GM19025 (cell line): ENCODE measurements around the gene NFIB.

Experiments used
- ATAC-seq: cut with Tn5 transposase; IDR thresholded peaks from one replicate; pipeline ENCODE4 v1.9.1; 2021; ENCODE audit warnings: mild to moderate bottlenecking, low read depth, moderate library complexity; ENCODE audit not compliant: unreplicated experiment

Gene NFIB

DNA sequence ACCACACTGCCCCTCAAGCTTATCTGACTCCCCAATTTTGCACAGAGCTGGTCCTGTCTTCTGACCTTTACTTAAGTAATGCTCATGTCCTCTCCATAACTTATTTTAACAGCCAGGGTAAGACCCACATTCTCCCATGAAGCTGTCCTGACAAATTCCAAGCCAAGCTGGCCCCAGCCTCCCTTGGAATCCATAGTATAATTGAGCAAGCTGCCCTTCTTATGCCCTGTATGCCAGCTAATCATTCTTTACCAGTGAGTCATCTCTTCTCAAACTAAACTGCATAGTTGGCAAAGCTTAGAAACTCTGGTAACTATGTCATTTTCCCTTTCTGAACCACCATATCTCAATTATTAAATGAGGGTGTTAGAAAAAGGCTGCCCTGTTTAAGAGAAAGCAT, 92.4 kb downstream of the NFIB start:
- ATAC-seq, result no peak

DNA sequence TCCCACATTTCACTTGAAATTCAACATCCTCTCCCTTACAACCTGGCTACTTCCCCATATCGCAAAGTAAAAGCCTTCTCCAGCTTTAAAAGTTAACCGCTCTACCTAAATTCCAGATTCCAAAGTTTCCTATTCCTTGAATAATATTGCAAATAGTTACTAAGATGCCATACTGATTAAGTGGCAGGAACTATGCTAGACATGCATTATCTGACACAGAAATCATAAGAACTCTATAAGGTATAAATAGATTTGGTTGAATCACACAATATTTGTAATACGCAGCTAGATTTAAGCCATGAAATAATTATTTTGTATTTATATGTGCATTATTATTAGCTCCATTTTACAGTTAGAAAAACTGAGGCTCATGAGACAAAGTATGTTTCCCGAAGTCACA, 92.8 kb downstream of the NFIB start:
- ATAC-seq, result no peak

GRCh38 chr9:14220256-14220655, 93.7 kb downstream of the NFIB start:
- ATAC-seq, result no peak

- ATAC-seq, result no peak
Measured at GRCh38 chr9:14219850-14220249, 94.1 kb downstream of the NFIB start.

DNA sequence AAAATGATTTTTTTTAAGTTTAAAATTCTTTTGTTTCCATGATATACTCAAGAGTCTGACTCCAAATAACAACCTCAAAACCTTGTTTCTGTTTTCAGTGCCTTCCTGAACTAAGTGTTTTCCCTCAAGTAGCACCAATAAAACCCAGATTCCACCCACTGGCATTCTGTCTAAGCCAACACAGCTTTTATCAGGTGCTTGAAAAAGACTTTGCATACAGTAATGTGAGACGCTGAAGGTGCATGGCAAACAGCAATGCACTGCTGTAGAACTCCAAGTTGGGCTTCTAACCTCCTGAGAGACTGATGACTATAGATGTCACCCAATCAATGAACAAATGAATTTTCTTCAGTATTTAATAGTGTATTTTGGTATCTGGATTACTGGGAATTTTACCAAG, 95.7 kb downstream of the NFIB start:
- no peak for ATAC-seq

GRCh38 chr9:14216612-14217194, 97.2 kb downstream of the NFIB start:
- ATAC-seq, result no peak

DNA sequence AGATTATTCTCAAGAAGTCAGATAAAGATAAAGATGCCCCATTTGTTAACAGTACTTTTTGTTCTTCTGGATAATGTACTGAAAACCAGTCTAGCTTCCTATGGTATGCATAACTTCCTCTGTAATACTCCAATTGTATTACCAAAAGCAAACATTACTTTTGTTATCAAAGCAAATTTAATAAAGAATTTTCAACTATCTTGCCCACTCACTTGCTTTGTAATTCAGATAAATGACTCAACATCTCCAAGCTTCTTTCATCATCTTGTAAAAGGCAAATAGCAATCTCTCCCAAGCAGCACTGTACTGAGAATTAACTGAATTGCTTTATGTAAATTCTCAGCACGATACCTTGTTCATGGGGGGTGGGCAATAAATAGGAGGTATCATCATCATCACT, 98.3 kb downstream of the NFIB start:
- ATAC-seq, result no peak

DNA sequence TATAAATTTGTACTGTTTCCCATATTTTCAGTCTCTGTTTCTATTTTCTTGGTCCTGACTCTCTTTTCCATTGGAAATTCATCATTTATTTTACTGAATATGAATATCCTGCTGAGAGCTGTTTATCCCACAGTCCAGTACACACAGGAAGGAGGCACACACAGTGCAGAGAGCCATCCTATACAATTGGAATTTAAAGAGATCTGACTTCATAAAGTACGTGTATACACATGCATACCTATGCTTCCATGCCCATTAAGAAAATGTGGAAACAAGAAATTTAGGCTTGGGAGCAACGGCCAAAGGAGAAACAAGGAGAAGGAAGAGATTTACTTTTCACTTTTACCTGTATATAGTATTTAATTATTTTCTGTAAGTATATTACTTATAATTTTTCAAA, 99.2 kb downstream of the NFIB start:
- no peak for ATAC-seq

DNA sequence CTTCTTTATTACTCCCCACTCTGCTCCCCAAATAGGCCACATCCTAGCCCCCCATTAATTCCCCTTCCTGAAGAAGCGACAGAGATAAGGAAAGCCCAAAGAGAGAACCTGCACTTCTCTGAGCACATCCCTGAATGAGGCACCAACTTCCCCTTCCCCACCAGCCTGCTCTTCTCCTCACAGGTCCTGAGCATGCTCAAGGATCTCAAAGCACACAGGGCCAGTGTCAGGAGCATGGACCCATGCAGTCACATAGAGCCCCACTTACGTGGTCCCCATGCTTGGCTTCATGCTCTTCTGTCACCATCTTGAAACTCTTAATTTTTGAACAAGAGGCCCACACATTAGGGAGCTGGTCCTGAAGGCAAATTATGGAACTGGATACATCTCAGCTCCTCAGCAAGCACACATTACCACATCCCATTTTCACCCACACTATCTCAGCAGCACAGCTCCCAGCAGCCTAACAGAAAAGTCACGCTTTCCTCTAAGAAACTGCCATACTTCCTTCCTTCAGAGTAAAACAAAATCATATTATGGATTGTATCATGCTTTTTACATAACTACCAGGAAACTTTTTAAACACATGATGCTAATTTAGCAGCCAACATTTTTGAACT, 99.8 kb downstream of the NFIB start:
- no peak for ATAC-seq

DNA sequence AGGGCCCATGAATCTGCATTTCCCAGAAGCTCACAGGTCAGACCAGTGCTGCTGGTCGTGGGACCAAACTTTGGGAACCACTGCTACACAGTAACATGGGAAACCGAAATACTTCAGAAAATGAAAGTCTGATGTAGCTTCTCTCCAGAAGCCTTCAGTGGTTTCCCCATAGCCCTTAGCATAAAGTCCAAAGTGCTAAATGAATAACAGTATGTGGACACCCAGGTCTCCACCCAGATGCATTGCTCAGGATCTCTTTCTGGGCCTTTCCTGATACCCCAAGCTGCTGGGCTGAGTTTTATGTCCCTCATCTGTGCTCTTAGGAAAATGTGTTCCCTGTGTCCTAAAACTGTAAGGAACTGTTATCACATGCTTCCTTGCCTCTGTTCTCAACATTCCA, 100.4 kb downstream of the NFIB start:
- ATAC-seq, result peak; percentile 71

DNA sequence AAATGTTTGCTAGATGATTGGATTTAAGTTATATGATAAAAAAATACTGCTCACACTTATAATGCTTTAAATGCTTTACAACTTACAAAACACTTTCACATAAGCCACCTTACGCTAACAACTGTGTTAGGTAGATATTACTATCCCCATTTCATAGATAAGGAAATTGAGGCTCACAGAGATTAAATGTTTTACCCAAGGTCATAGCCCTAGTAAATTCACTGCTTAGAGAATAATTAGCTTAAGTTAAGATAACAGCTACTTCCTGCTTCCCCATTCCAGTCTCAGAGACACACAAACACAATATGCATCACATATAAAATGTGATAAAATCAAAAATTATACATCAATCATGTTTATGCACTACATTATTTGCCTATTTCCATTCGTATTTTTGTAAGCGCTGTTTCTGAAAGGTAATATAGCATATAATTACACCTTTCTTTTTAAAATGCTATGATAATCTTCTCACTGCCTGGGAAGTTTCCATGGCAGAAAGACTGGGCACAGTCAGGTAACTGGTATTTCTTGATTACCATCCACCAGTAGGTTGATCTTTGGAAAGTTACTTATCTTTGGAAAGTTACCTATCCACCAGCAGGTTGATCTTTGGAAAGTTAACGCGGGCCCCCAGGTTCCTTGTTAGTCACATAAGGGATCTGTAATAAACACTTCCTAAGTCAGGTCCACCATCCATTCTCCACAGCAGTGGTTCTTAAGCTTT, 101.1 kb downstream of the NFIB start:
- ATAC-seq, result no peak

DNA sequence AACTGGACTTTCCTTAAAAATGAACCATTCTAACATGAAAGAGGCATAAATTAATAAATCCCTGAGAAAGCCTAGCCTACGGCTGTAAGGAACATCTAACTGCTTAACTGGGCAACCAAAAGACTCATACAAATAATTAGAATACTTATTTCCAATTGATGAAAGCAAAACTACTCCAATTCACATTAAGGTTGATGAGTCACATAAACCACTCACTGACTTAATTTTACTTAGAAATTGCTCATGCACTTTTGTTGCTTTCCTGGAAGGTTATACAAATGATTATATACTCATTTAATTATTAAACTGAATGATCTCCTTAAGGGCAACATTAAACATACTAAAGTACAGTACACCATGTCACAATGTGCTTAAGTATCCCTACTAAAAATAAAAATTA, 101.9 kb downstream of the NFIB start:
- ATAC-seq, result no peak

- ATAC-seq, result no peak
Measured at GRCh38 chr9:14211564-14211963, 102.4 kb downstream of the NFIB start.

DNA sequence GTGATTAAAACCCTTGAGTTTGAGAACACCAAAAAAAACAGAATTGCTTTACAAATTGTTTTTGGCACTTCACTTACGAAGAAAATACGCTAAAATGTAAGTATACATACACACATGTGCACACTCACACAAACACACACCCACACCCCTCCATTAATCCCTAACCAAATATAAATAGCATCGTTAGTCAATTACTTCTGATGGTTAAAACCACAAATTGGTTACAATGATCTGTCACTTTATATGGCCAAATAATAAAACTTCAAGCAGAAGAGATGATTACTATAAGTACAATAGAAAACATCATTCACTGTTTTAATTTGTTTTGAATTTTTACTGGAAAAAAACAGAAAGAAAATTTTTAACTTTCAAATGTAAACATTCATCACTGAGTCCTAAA, 103.5 kb downstream of the NFIB start:
- ATAC-seq, result no peak

DNA sequence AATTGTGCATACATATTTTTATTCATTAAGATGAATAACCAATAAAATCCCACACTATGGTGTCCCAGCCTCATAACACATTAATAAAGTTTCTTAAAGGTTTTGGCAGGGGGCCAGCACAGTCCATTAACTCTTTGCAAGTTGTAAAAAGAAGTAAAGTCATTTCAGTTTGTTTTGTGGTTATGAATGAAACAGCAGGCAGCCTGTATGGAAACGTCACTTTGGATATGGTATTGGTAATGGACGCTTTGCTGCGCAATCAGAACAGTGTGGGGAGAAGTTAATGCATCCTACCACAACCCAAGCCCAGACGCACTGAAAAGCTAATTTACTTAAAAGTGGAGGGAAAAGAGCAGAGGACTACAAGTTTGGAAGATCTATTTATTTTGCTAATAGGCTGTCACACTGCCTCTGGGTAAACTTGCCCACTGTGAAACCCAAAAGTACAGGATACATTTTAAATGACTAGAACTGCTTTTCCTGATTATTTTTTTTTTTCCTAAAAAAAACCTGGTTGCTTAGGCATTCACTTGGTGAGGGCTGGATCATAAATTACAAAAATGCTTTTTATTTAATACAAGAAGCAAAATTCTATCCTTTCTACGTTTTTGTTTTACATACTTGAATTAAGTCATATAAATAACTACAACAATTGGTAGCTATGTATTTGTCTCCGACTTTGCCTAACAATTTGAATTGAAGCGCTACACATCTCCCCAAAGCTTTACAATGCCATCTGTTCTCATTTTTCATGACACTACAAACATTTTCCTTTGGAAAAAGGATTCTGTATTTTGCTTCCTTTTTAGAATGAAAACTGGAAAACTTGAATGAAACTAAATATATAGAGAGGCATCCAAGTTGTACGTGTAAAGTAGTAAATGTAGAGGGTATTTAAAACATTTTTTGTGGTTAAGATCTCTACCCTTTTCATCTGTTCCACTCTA, 104.3 kb downstream of the NFIB start:
- no peak for ATAC-seq

DNA sequence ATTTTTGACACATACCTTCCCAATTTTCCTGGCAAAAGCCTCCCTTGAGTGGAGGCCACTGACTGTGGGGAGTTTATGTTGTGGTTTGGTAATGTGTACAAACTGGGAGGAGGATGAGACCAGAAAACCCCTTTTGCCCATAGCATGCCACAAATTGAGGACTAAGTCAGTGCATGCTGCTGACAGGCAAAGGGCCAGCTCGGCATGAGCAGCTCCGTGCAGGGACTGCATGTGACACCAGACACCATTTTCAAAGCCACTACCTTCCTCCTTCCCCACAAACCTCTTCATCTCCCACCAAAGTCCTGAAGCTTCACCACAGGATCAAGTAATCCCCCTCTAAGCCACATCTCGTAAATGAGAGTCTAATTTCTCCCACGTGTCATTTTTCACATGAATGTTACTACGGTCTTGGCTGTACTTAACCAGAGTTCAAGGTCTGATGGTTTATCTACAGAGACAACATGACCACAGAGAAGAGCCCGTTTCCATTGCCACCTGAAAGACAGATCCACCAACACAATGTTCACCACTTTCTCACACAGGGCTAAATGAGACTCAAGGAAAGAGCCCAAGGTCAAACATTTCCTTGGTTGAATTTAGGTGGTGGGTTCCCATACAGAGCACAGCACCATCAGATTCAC, 106.5 kb downstream of the NFIB start:
- no peak for ATAC-seq

DNA sequence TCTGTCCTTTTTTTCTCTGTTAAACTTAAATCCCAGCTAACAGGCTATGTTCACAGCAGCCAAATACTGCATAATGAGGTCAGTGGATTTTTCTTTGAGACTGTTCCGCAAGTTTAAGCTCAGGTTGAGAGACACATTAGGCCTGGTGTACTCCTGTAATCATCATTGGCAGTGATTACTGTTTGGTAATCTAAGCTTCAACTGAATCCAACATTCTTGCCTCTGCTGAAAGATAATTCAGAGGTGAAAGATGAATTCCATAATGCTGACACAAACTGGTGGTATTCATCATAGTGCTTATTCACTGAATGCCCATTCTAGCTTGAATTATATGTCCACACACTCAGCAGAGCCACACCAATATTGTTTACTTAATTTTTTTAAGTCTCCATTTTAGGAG, 108.5 kb downstream of the NFIB start:
- ATAC-seq, result no peak

DNA sequence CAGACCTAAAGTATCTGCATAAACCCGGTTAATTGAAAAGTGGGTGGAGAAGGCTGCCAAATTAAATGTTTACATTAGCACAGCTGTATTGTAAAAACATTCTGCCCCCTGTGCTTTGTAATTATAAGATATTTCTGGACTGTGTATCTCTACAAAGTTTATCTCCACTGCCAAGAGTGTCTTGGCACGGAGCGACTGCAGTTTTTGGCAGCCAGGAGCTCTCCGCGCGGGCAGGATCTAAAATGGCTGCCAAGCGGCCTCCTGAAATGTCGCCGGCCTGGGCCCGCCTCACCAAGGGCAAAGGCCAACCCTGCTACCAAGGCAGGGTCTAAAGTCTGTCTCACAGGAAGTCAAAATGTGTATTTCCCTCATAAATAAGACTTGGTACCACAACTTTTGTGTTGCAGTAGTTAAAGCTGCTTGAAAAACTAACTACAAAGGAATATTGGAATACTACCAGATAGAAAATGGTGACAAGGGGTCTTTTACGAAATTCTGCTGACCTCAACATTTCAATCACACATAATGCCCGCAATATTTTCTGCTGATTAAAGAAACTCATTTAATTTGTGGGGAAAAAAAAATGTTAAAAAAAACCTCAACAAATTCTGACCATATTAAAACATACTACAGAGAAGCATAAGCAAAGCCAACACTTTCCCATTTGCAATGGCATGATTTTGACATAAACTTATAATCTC, 110.4 kb downstream of the NFIB start:
- no peak for ATAC-seq

DNA sequence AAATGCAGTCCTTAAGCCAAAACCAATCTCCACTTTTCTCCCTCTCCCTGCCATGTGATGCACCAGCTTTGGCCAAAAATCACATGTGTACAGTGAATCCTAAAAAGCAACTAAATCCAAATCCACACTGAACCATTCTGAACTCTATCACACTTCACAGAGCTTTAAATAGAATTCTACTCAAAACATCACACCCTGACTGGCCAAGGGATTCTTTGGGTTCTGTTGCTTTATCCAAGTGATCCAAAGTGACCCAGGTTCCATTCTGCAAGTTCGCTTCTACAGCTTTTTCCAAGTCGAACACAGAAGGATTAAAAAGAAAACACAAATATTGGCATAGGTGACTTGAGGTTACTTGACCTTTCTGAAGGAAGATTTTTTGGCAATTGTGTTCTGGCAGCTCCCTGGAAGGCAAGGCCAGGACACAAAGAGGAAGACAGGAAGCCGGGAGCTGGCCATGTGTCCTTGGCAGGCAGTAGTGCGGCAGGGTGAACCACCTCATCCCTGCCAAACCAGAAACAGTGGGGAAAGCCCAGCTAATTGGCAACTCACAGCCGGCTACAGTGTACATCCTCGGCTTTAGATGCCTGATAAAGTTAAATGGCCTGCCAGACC, 115.0 kb downstream of the NFIB start:
- ATAC-seq, result no peak
